GM23338 (cell line): ENCODE measurements around the gene HSPA1B. TPM values are rescaled to one million over a fixed set of nuclear protein-coding genes. Genes with fewer than 3 reads are reported as not detected.

Experiments used
- ATAC-seq: fragments of 200-7000 bp; cut with Tn5 transposase; 3 replicates; pipeline ENCODE4 v1.9.1; 2020
- DNase-seq: peaks from one replicate; pipeline ENCODE4 v3.0.0-alpha.2; 2015; ENCODE audit warnings: low spot score
- H2AFZ ChIP-seq: fragments of 200-600 bp; sonication (generic); 2 replicates; pipeline ENCODE4 v1.8.0; 2016; ENCODE audit warnings: antibody characterized with exemption, mild to moderate bottlenecking, moderate library complexity
- H3F3A ChIP-seq: fragments of 200-600 bp; sonication (generic); replicated peaks from 2 replicates; pipeline ENCODE4 v1.8.0; 2017; ENCODE audit warnings: antibody characterized with exemption, mixed run types, low read depth
- H3K27ac ChIP-seq: fragments of 200-600 bp; sonication (generic); 2 replicates; pipeline ENCODE4 v1.6.1; 2016; ENCODE audit warnings: low read depth
- H3K27me3 ChIP-seq: fragments of 200-600 bp; sonication (generic); 2 replicates; pipeline ENCODE4 v1.8.0; 2016; ENCODE audit warnings: mild to moderate bottlenecking, mixed run types, moderate library complexity; ENCODE audit not compliant: insufficient read depth
- H3K36me3 ChIP-seq: fragments of 200-600 bp; sonication (generic); 2 replicates; pipeline ENCODE4 v1.8.0; 2016; ENCODE audit warnings: mild to moderate bottlenecking; ENCODE audit not compliant: insufficient read depth
- H3K4me1 ChIP-seq: fragments of 200-600 bp; sonication (generic); 2 replicates; pipeline ENCODE4 v1.8.0; 2016; ENCODE audit warnings: mild to moderate bottlenecking, moderate library complexity; ENCODE audit not compliant: insufficient read depth
- H3K4me2 ChIP-seq: fragments of 200-600 bp; sonication (generic); 2 replicates; pipeline ENCODE4 v1.7.1; 2017; ENCODE audit warnings: mixed run types
- H3K4me3 ChIP-seq: fragments of 200-600 bp; sonication (generic); 2 replicates; pipeline ENCODE4 v1.6.1; 2016; ENCODE audit warnings: mixed run types
- H3K79me2 ChIP-seq: fragments of 200-600 bp; sonication (generic); replicated peaks from 2 replicates; pipeline ENCODE4 v1.8.0; 2017; ENCODE audit warnings: mild to moderate bottlenecking; ENCODE audit not compliant: insufficient read depth
- H3K9me2 ChIP-seq: fragments of 200-600 bp; sonication (generic); 2 replicates; pipeline ENCODE4 v1.8.0; 2017; ENCODE audit not compliant: insufficient read depth
- H4K20me1 ChIP-seq: fragments of 200-600 bp; sonication (generic); replicated peaks from 2 replicates; pipeline ENCODE4 v1.8.0; 2017; ENCODE audit warnings: mild to moderate bottlenecking; ENCODE audit not compliant: insufficient read depth
- H3K27ac Mint-ChIP-seq: 2 replicates; pipeline ENCODE4 v1.8.0; 2020; ENCODE audit warnings: inconsistent platforms, mild to moderate bottlenecking, moderate library complexity, mixed read lengths
- H3K27me3 Mint-ChIP-seq: 3 replicates; pipeline ENCODE4 v1.8.0; 2022; ENCODE audit warnings: low read depth, mild to moderate bottlenecking, moderate library complexity, mixed read lengths, inconsistent platforms; ENCODE audit not compliant: insufficient read depth, poor library complexity
- H3K36me3 Mint-ChIP-seq: 3 replicates; pipeline ENCODE4 v1.8.0; 2021; ENCODE audit warnings: low read depth, mild to moderate bottlenecking, inconsistent platforms, moderate library complexity, mixed read lengths
- H3K4me1 Mint-ChIP-seq: 3 replicates; pipeline ENCODE4 v1.8.0; 2020; ENCODE audit warnings: mild to moderate bottlenecking, inconsistent platforms, mixed read lengths
- H3K4me3 Mint-ChIP-seq: 3 replicates; pipeline ENCODE4 v1.8.0; 2021; ENCODE audit warnings: moderate library complexity, mild to moderate bottlenecking, inconsistent platforms, mixed read lengths
- H3K9me3 Mint-ChIP-seq: 3 replicates; pipeline ENCODE4 v1.8.0; 2020; ENCODE audit warnings: moderate library complexity, mild to moderate bottlenecking, inconsistent platforms, mixed read lengths
- CREB1 ChIP-seq: fragments of 250-450 bp; sonication (Bioruptor Pico); IDR thresholded peaks from 2 replicates; pipeline ENCODE4 v1.5.0; 2020; ENCODE audit warnings: low read depth, mild to moderate bottlenecking, moderate library complexity
- EZH2 ChIP-seq: fragments of 200-600 bp; sonication (generic); IDR thresholded peaks from one replicate; pipeline ENCODE4 v1.8.0; 2017; ENCODE audit warnings: antibody characterized with exemption, mild to moderate bottlenecking, low read depth; ENCODE audit not compliant: unreplicated experiment
- EZH2phosphoT487 ChIP-seq: fragments of 200-600 bp; sonication (generic); IDR thresholded peaks from one replicate; pipeline ENCODE4 v1.8.1; 2018; ENCODE audit warnings: antibody characterized with exemption; ENCODE audit not compliant: unreplicated experiment
- JUNB ChIP-seq: IDR thresholded peaks from one replicate; pipeline ENCODE4 v1.6.1; 2016; ENCODE audit warnings: antibody characterized with exemption; ENCODE audit not compliant: unreplicated experiment
- NANOG ChIP-seq: IDR thresholded peaks from 2 replicates; pipeline ENCODE4 v1.6.1; 2016; ENCODE audit warnings: antibody characterized with exemption, borderline replicate concordance
- POLR2AphosphoS5 ChIP-seq: IDR thresholded peaks from 2 replicates; pipeline ENCODE4 v1.6.1; 2016; ENCODE audit warnings: antibody characterized with exemption, low read depth
- STAT1 ChIP-seq: IDR thresholded peaks from one replicate; pipeline ENCODE4 v1.6.1; 2016; ENCODE audit warnings: antibody characterized with exemption; ENCODE audit not compliant: unreplicated experiment
- ZNF114 ChIP-seq: fragments of 250-450 bp; sonication (Bioruptor Pico); IDR thresholded peaks from 2 replicates; pipeline ENCODE4 v1.5.0; 2020; ENCODE audit warnings: mild to moderate bottlenecking, moderate library complexity
- ZNF331 ChIP-seq: fragments of 250-450 bp; sonication (Bioruptor Pico); IDR thresholded peaks from 2 replicates; pipeline ENCODE4 v1.5.0; 2020; ENCODE audit warnings: low read depth, mild to moderate bottlenecking, moderate library complexity
- polyA plus RNA-seq: library from polyadenylated mRNA; unstranded; fragments of >200 nt; fragmentation: Nextera tagmentation; extraction: Ambion mirVana; gene quantifications from 2 replicates; pipeline ENCODE4 v1.2.1, GENCODE V29; 2016
- total RNA-seq: library from RNA; depleted of rRNA; stranded (reverse); fragments of >200 nt; shearing (Covaris generic); gene quantifications from 2 replicates; pipeline ENCODE4 v1.2.3, GENCODE V29; 2014
- TF ChIP-seq, protein P1 (sequence below), 2 experiments: fragments of 200-600 bp in 1 of 2; sonication (generic) in 1 of 2; conservative IDR thresholded peaks; 2 replicates each; pipeline versions ENCODE4 v1.5.1 to v1.6.1; 2016 to 2017; ENCODE audit warnings: antibody characterized with exemption in 2 of 2, low read depth in 2 of 2, mild to moderate bottlenecking in 2 of 2, moderate library complexity in 1 of 2
- TF ChIP-seq, protein P2 (sequence below): IDR thresholded peaks from 2 replicates; pipeline ENCODE4 v1.6.1; 2016; ENCODE audit warnings: antibody characterized with exemption
- TF ChIP-seq, protein P3 (sequence below): fragments of 250-450 bp; sonication (Bioruptor Pico); IDR thresholded peaks from 2 replicates; pipeline ENCODE4 v1.5.0; 2020; ENCODE audit warnings: mild to moderate bottlenecking, moderate library complexity
- TF ChIP-seq, protein P4 (sequence below): IDR thresholded peaks from one replicate; pipeline ENCODE4 v1.6.1; 2018; ENCODE audit warnings: antibody characterized with exemption; ENCODE audit not compliant: unreplicated experiment

Gene HSPA1B
- total and polyA plus RNA-seq, 2 experiments from 2014 or later = 31.7 to 113 TPM

DNA sequence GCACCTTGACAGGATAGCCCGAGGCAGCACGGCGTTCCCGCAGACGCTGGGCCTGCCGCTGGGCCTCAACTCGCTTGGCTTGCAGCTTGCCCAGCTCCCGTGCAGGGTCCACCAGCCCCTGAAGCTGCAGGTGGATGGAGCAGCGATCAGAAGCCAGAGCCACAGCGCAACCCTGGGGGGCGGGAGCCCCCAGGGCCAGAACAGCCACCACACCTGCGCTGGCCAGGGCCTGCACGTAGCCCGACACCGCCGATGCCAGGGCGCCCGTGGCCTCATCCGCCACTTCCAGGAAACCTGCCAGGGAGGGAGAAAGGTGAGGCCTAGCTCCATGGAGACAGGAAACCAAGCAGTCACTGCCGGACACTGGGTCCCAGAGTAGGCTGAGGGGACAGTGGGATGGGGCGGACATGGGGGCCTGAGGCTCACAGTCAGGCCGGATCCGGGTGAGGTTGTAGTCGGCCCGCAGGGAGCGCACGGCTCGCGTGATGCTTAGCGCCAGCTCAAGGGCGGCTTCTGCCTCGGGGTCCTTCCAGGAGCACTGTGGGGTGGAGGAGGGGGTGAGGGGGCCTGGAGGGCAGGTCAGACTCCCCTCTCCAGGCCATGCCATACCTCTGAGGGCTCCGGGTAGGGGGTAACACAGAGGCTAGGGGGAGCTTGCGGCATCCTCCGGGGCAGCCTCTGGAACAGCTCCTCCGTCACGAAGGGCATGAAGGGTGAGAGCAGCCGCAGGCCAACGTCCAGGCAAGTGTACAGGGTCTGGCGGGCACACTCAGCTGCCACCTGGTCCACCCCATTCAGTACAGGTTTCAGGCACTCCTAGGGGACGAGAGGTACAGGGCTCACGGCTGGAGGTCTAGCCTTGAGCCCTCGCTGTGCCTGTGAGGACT lies 48.3 kb upstream of the HSPA1B start:
- Histone ChIP-seq H3K27ac (no peak overlapping the region), H3K4me3 (no peak overlapping the region), H3K9me2 (no peaks in the 10 kb centered on the region), H3K4me2 (no peak overlapping the region), H3K36me3 (no peaks in the 10 kb centered on the region; the same call in 1 of the 2 replicates), H3K27me3 (no peaks in the 10 kb centered on the region), H3K79me2 (no peaks in the 10 kb centered on the region), H4K20me1 (no peaks in the 10 kb centered on the region; the same call in 1 of the 2 replicates), H2AFZ (no peak overlapping the region), H3F3A (peaks cover 4% of the 10 kb centered on the region; the same call in 1 of the 2 replicates), H3K4me1 (no peaks in the 10 kb centered on the region)
- H3K4me1 Mint-ChIP-seq = no peaks in the 10 kb centered on the region
- no peak for ATAC-seq
- H3K4me3 Mint-ChIP-seq = no peak overlapping the region
- TF ChIP-seq EZH2phosphoT487 (no peak), CREB1 (CRISPR knock-in tag) (no peak), JUNB (no peak), POLR2AphosphoS5 (no peak), EZH2 (no peak), ZNF331 (CRISPR knock-in tag) (no peak), STAT1 (no peak), NANOG (no peak), ZNF114 (CRISPR knock-in tag) (no peak)
- TF ChIP-seq, protein P1, sequence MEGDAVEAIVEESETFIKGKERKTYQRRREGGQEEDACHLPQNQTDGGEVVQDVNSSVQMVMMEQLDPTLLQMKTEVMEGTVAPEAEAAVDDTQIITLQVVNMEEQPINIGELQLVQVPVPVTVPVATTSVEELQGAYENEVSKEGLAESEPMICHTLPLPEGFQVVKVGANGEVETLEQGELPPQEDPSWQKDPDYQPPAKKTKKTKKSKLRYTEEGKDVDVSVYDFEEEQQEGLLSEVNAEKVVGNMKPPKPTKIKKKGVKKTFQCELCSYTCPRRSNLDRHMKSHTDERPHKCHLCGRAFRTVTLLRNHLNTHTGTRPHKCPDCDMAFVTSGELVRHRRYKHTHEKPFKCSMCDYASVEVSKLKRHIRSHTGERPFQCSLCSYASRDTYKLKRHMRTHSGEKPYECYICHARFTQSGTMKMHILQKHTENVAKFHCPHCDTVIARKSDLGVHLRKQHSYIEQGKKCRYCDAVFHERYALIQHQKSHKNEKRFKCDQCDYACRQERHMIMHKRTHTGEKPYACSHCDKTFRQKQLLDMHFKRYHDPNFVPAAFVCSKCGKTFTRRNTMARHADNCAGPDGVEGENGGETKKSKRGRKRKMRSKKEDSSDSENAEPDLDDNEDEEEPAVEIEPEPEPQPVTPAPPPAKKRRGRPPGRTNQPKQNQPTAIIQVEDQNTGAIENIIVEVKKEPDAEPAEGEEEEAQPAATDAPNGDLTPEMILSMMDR (conservative IDR thresholded peaks at IDR 0.05; ENCODE audit: low read depth in 2 of 2) = no peak
- TF ChIP-seq, protein P2, sequence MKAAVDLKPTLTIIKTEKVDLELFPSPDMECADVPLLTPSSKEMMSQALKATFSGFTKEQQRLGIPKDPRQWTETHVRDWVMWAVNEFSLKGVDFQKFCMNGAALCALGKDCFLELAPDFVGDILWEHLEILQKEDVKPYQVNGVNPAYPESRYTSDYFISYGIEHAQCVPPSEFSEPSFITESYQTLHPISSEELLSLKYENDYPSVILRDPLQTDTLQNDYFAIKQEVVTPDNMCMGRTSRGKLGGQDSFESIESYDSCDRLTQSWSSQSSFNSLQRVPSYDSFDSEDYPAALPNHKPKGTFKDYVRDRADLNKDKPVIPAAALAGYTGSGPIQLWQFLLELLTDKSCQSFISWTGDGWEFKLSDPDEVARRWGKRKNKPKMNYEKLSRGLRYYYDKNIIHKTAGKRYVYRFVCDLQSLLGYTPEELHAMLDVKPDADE = no peak
- TF ChIP-seq, protein P3, sequence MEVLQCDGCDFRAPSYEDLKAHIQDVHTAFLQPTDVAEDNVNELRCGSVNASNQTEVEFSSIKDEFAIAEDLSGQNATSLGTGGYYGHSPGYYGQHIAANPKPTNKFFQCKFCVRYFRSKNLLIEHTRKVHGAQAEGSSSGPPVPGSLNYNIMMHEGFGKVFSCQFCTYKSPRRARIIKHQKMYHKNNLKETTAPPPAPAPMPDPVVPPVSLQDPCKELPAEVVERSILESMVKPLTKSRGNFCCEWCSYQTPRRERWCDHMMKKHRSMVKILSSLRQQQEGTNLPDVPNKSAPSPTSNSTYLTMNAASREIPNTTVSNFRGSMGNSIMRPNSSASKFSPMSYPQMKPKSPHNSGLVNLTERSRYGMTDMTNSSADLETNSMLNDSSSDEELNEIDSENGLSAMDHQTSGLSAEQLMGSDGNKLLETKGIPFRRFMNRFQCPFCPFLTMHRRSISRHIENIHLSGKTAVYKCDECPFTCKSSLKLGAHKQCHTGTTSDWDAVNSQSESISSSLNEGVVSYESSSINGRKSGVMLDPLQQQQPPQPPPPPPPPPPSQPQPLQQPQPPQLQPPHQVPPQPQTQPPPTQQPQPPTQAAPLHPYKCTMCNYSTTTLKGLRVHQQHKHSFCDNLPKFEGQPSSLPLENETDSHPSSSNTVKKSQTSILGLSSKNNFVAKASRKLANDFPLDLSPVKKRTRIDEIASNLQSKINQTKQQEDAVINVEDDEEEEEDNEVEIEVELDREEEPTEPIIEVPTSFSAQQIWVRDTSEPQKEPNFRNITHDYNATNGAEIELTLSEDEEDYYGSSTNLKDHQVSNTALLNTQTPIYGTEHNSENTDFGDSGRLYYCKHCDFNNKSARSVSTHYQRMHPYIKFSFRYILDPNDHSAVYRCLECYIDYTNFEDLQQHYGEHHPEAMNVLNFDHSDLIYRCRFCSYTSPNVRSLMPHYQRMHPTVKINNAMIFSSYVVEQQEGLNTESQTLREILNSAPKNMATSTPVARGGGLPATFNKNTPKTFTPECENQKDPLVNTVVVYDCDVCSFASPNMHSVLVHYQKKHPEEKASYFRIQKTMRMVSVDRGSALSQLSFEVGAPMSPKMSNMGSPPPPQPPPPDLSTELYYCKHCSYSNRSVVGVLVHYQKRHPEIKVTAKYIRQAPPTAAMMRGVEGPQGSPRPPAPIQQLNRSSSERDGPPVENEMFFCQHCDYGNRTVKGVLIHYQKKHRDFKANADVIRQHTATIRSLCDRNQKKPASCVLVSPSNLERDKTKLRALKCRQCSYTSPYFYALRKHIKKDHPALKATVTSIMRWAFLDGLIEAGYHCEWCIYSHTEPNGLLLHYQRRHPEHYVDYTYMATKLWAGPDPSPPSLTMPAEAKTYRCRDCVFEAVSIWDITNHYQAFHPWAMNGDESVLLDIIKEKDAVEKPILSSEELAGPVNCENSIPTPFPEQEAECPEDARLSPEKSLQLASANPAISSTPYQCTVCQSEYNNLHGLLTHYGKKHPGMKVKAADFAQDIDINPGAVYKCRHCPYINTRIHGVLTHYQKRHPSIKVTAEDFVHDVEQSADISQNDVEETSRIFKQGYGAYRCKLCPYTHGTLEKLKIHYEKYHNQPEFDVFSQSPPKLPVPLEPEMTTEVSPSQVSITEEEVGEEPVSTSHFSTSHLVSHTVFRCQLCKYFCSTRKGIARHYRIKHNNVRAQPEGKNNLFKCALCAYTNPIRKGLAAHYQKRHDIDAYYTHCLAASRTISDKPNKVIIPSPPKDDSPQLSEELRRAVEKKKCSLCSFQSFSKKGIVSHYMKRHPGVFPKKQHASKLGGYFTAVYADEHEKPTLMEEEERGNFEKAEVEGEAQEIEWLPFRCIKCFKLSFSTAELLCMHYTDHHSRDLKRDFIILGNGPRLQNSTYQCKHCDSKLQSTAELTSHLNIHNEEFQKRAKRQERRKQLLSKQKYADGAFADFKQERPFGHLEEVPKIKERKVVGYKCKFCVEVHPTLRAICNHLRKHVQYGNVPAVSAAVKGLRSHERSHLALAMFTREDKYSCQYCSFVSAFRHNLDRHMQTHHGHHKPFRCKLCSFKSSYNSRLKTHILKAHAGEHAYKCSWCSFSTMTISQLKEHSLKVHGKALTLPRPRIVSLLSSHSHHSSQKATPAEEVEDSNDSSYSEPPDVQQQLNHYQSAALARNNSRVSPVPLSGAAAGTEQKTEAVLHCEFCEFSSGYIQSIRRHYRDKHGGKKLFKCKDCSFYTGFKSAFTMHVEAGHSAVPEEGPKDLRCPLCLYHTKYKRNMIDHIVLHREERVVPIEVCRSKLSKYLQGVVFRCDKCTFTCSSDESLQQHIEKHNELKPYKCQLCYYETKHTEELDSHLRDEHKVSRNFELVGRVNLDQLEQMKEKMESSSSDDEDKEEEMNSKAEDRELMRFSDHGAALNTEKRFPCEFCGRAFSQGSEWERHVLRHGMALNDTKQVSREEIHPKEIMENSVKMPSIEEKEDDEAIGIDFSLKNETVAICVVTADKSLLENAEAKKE = no peak
- TF ChIP-seq, protein P4, sequence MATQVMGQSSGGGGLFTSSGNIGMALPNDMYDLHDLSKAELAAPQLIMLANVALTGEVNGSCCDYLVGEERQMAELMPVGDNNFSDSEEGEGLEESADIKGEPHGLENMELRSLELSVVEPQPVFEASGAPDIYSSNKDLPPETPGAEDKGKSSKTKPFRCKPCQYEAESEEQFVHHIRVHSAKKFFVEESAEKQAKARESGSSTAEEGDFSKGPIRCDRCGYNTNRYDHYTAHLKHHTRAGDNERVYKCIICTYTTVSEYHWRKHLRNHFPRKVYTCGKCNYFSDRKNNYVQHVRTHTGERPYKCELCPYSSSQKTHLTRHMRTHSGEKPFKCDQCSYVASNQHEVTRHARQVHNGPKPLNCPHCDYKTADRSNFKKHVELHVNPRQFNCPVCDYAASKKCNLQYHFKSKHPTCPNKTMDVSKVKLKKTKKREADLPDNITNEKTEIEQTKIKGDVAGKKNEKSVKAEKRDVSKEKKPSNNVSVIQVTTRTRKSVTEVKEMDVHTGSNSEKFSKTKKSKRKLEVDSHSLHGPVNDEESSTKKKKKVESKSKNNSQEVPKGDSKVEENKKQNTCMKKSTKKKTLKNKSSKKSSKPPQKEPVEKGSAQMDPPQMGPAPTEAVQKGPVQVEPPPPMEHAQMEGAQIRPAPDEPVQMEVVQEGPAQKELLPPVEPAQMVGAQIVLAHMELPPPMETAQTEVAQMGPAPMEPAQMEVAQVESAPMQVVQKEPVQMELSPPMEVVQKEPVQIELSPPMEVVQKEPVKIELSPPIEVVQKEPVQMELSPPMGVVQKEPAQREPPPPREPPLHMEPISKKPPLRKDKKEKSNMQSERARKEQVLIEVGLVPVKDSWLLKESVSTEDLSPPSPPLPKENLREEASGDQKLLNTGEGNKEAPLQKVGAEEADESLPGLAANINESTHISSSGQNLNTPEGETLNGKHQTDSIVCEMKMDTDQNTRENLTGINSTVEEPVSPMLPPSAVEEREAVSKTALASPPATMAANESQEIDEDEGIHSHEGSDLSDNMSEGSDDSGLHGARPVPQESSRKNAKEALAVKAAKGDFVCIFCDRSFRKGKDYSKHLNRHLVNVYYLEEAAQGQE = no peak
- H3K27me3 Mint-ChIP-seq = peaks cover 21% of the 10 kb centered on the region
- no peaks in the 10 kb centered on the region for H3K9me3 Mint-ChIP-seq
- peaks cover 37% of the 10 kb centered on the region for H3K36me3 Mint-ChIP-seq
- DNase-seq = no peak
- H3K27ac Mint-ChIP-seq = no peak overlapping the region
